Peyer's patch (tissue), 4 donors: ENCODE measurements around the gene SMG9.

Experiments
- POLR2A ChIP-seq, 2 donors: fragments of 450-650 bp; IDR thresholded peaks; one replicate each; pipeline ENCODE4 v1.5.1; 2017; ENCODE audit warnings: antibody characterized with exemption in 2 of 2, mild to moderate bottlenecking in 2 of 2, moderate library complexity in 2 of 2
- TF ChIP-seq, protein P1 (sequence below), 6 experiments: fragments of 450-650 bp in 4 of 6; fragments of 200-600 bp in 2 of 6; sonication (generic) in 1 of 6; IDR thresholded peaks; one replicate each; pipeline ENCODE4 v1.5.1; 2017 to 2019; ENCODE audit warnings: antibody characterized with exemption in 6 of 6, mild to moderate bottlenecking in 3 of 6, moderate library complexity in 1 of 6

DNA sequence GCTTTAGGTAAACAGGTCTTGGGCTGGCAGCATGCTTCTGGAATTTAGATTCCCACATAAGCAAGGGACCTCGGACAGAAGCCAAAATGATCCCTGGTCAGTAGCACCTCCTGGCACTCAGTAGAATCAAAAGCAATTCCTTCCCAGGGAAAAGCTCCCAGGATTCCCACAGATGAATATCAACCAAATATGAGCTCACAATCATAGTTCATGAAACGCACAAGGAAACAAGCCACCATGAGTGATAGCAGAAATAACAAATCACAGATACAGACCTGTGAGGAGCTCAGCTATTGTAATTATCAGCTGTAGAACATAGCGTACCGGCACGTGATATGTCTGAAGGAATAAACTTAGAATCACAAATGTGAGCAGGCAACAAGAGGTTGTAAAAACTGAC lies 63.0 kb downstream of the SMG9 start:
- TF ChIP-seq, protein P1, sequence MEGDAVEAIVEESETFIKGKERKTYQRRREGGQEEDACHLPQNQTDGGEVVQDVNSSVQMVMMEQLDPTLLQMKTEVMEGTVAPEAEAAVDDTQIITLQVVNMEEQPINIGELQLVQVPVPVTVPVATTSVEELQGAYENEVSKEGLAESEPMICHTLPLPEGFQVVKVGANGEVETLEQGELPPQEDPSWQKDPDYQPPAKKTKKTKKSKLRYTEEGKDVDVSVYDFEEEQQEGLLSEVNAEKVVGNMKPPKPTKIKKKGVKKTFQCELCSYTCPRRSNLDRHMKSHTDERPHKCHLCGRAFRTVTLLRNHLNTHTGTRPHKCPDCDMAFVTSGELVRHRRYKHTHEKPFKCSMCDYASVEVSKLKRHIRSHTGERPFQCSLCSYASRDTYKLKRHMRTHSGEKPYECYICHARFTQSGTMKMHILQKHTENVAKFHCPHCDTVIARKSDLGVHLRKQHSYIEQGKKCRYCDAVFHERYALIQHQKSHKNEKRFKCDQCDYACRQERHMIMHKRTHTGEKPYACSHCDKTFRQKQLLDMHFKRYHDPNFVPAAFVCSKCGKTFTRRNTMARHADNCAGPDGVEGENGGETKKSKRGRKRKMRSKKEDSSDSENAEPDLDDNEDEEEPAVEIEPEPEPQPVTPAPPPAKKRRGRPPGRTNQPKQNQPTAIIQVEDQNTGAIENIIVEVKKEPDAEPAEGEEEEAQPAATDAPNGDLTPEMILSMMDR (IDR thresholded peaks at IDR 0.05): no peak
- no peak for TF ChIP-seq POLR2A (IDR thresholded peaks at IDR 0.05)
